KBM-7 (cell line): ENCODE data around the gene ZGPAT.
"Not testable (repeated sequence)": the region's sequence is repeated elsewhere in the genome, so short reads cannot be mapped to it uniquely, and the experiment has no call there.

ENCODE experiments used
- DNase-seq: peaks from one replicate; pipeline ENCODE4 v3.0.0-alpha.2; 2015
- in situ Hi-C: fragments of 300-500 bp; cut with MboI; formaldehyde crosslinking; loops from 2 replicates; pipeline ENCODE4 v1.14.3; 2020; ENCODE audit warnings: low sequenced_read_pairs, low pct_unique_long_range_greater_than_20kb, mixed read lengths

ZGPAT gene

DNA sequence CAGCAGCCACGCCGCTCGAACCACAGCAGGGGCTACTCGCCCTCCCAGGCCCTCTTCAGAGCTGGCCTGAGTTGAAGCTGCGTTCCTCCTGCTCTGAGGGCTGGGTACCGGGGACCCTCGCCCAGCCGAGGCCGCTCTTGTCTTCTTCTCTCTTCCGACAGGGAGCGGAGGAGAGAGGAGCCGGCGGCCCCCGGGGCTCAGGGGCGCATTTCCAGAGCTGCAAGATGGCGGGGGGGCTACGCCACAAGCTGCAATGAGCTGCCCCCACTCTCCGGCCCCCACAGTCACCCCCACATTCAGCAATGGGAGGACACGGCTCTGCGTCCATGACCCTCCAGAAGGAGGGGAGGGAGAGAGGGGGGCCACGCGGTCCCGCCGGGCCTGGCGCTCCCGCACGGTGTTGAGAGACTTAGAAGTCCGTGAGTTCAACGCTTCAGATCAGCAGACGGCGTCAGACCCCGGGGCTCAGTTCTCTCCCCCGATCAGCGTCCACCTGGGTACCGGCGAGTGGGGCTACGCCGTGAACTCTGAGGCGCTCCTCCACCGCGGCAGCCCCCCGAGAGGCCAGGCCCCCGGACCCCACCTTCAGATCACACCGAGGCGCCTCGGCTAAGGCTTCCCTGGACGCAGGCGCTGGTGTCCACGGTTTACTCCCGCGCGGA is 63.3 kb downstream of the ZGPAT start:
- in situ Hi-C loops = no loop called here
- no peak for DNase-seq

- in situ Hi-C loops = no loop called here
- DNase-seq = no peak
Observed at GRCh38 chr20:63772781-63773518, 65.1 kb downstream of the ZGPAT start.

DNA sequence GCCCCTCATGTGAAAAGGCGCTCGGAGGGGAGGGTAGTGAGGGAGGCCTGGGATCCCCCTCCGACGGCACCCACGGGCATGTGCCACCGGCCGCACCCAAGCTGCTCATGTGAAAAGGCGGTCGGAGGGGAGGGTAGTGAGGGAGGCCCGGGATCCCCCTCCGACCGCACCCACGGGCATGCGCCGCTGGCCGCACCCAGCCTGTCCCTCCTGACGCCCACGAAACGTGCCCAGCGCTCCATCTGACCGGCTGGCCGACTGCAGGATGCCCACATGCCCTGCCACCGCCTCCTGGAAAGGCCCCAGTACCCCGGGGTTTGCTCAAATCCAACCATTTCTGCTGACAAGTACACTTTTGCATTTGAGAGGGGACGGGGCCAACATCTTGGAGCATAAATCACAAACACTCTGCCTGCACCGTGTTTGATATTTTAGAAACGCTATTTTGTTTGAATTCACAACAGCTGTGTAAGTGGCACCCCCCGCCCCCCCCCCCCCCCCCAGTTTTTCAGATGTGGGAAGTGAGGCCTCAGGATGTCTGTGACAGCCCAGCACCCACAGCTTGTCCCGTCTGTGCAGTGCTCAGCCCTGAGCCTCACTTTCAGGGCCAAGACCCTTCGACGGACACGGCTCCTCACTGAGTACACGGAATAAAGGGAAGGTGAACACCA is 65.9 kb downstream of the ZGPAT start:
- no peak for DNase-seq
- in situ Hi-C loops = no loop called here

- DNase-seq = no peak
- in situ Hi-C loops = no loop called here
Observed at GRCh38 chr20:63774306-63774705, 66.5 kb downstream of the ZGPAT start.

DNA sequence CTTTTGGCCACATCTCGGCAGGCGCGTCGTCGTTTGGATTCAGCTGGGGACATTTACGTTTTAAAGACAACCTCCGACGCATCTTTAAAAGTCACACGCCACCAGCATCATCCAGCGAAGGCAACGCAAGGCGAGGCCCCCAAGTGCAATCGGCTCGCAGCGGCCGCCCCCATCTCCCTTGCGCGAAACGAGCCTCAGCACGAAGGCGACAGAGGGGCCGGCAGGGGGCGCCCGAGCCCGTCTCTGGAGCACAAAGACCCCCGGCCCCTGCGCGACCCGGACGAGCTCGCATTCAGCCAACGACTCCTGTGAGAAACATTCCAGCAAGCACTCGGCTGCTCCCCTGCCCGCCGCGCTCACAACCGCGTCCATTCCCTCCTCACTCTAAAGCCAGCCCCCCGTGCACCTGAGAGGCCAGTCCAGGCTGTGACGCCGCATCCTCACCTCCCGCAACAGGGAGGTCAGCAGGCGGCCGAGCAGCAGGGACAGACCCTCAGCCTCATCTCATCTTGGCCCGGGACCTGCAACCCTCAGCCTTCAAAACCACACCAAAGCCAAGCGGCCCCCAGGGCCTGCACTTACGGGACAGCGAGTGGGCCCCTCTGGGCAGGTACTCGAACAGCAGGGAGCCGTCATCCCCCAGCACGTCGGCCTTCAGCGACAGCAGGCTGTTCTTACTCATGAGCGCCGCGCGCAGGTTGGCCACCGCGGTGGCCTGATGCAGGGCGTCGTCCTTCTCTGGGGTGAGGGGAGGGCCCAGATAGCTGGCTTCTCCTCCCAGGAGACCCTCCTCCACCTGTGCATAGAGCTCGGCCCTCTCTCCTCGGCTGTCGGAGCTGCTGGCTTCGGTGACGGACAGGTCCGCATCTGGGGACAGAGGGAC is 67.5 kb downstream of the ZGPAT start:
- DNase-seq = no peak
- in situ Hi-C loops = no loop called here

DNA sequence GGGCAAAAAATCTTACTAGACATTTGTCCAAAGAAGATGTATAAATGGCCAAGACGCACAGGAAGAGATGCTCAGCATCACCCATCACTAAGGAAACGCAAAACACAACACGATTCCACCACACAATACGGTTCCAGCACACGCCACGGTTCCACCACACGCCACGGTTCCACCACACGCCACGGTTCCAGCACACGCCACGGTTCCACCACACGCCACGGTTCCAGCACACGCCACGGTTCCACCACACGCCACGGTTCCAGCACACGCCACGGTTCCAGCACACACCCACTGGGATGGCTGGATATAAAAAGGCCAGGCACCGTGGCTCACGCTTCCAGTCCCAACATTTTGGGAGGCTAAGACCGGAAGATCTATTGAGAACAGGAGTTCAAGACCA is 69.0 kb downstream of the ZGPAT start:
- DNase-seq, in situ Hi-C loops: not testable (repeated sequence)

DNA sequence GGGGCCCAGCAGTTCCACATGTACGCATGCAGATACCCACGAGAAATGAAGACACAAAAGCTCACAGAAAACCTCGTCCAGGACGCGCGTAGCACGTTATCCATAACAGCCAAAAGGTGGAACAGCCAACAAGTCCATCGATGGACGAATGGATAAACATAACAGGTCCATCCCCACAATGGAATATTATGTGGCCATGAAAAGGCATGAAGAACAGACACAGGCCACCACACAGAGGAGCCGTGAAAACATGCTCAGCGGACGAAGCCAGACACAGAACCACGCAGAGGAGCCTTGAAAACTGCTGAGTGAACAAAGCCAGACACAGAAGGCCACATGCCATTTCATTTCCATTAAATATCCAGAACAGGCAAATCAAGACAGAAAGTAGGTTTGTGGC is 69.8 kb downstream of the ZGPAT start:
- DNase-seq = no peak
- in situ Hi-C loops = no loop called here

DNA sequence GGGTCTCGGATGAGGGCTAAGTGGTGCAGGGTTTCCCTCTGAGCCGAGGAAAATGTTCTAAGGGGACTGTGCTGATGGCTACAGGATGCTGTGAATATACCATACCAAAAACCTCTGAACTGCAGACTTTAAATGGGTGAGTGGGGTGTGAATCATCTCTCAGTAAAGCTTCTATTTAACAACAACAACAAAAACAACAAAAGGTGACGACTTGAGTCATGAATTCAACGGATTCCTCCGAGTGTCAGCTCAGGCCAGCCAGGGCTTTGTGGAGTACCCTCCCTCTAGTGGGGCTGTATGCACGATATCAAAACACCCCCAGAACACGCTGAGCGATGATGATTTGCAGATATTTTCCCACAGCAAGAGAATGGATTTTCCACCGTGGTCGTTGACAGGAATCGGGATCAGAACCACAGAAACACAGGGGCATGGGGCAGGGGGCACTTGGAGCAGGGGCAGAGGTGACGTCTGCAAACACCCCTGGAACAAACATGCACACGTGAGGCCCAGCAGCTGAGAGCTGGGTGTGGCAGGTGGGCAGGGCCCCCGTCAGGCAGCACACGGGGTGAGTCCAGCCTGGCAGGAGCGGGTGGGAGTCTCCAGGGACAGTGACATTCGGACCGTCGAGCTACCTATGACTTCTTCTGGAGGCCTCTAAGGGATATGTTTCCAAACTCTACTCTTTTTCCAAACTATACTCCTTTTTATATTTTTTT is 70.4 kb downstream of the ZGPAT start:
- in situ Hi-C loops = no loop called here
- no peak for DNase-seq

DNA sequence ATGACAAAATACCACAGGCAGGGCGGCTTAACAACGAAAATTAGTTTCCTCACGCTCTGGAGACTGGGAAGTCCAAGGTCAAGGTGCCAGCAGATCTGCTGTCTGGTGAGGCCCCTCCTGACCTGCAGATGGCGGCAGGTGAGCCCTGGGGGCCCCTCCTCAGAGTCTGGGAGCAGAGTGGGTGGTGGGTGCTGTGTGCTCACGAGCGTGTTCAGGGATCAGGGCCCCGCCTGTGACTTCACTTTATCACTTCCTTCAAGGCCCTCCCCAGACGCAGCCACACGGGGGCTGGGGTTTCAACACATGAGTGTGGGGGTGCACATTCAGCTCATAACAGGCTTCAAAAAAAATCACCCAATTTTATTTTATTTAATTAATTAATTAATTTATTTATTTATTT is 71.0 kb downstream of the ZGPAT start:
- in situ Hi-C loops = no loop called here
- DNase-seq = no peak

DNA sequence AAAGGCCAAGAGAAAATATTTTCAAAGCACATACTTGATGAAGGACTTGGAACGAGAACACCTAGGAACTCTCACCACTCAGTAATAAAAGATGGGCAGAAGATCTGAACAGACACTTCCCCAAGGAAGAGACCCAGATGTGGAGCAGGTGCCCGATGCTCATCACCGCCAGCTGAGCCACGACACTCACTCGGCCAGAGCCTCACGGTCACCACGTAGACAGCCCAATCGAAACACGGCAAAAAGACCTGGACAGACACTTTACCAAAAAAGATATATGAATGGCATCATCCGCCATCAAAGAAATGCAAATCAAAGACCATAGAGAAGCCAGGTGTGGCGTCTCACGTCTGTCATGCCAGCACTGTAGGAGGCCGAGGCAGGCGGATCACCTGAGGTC is 73.3 kb downstream of the ZGPAT start:
- in situ Hi-C loops = no loop called here

GRCh38 chr20:63782051-63782471 is 74.2 kb downstream of the ZGPAT start:
- DNase-seq = no peak
- in situ Hi-C loops = no loop called here

More for the DNA sequence above, 73.3 kb downstream of the ZGPAT start:
- no peak for DNase-seq

DNA sequence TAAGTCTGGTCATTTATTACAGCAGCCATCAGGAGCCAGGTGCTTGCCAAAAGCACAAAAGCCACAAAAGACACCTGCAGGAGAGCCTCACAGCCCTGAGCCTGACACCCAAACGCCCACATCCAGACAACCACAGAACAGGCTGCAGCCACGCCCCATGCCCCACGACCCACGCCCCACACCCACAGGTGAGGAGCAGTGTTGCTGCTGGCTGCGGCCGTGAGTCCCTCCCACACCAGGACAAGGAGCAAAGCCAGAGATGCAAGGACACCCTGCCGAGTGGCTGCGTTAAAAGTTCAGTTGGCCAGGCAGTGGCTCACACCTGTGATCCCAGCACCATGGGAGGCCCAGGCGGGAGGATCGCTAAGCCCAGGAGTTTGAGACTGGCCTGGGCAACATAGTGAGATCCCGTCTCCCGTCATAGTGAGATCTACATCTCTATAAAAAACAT is 74.7 kb downstream of the ZGPAT start:
- in situ Hi-C loops = no loop called here
- DNase-seq = no peak

- in situ Hi-C loops = no loop called here
- DNase-seq = no peak
Observed at GRCh38 chr20:63783970-63784369, 76.1 kb downstream of the ZGPAT start.

- in situ Hi-C loops = no loop called here
Observed at GRCh38 chr20:63785691-63786131, 77.9 kb downstream of the ZGPAT start.

More at GRCh38 chr20:63785691-63786131, 77.9 kb downstream of the ZGPAT start:
- DNase-seq = no peak
